CD14-positive monocyte (primary cell): ENCODE measurements around the gene TBX2. TPM values are rescaled to one million over a fixed set of nuclear protein-coding genes. Genes with fewer than 3 reads are reported as not detected.

Experiments
- DNase-seq, 3 donors: peaks; one replicate each; pipeline ENCODE4 v3.0.0-alpha.2; 2011 to 2022
- H2AFZ ChIP-seq: 2 replicates; pipeline ENCODE4 v1.6.0; 2012; ENCODE audit warnings: mild to moderate bottlenecking, low read depth, low read length, inconsistent platforms; ENCODE audit not compliant: insufficient read depth, poor library complexity, severe bottlenecking
- H3K27ac ChIP-seq, 2 donors: 1 replicate in 1 of 2; 2 replicates in 1 of 2; pipeline ENCODE4 v1.5.1; 2012 to 2013; ENCODE audit warnings: low read length in 2 of 2, control low read depth in 1 of 2, inconsistent platforms in 1 of 2, low read depth in 1 of 2, mild to moderate bottlenecking in 1 of 2
- H3K27me3 ChIP-seq, 2 donors: one replicate each; pipeline versions ENCODE4 v1.6.0 to v1.6.1; 2011 to 2013; ENCODE audit warnings: low read length in 2 of 2; ENCODE audit not compliant: control insufficient read depth in 2 of 2, insufficient read depth in 2 of 2
- H3K36me3 ChIP-seq, 2 donors: replicated peaks in 1 of 2; 1 replicate in 1 of 2; 2 replicates in 1 of 2; pipeline versions ENCODE4 v1.5.1 to v1.6.1; 2012 to 2013; ENCODE audit warnings: low read length in 2 of 2, control low read depth in 1 of 2, inconsistent platforms in 1 of 2, mild to moderate bottlenecking in 1 of 2; ENCODE audit not compliant: insufficient read depth in 2 of 2, control insufficient read depth in 1 of 2
- H3K4me1 ChIP-seq, 2 donors: 1 replicate in 1 of 2; 2 replicates in 1 of 2; pipeline versions ENCODE4 v1.5.1 to v1.6.1; 2012 to 2013; ENCODE audit warnings: low read length in 2 of 2, control low read depth in 1 of 2, inconsistent platforms in 1 of 2, mild to moderate bottlenecking in 1 of 2, moderate library complexity in 1 of 2; ENCODE audit not compliant: insufficient read depth in 2 of 2, control insufficient read depth in 1 of 2
- H3K4me2 ChIP-seq: replicated peaks from 2 replicates; pipeline ENCODE3; 2012; ENCODE audit warnings: low read length, moderate library complexity, mild to moderate bottlenecking; ENCODE audit not compliant: poor library complexity, severe bottlenecking; ENCODE audit errors: extremely low read depth
- H3K4me3 ChIP-seq, 3 experiments: fragments of 200-600 bp in 1 of 3; sonication (generic) in 1 of 3; replicated peaks in 1 of 3; 1 replicate in 2 of 3; 2 replicates in 1 of 3; pipeline ENCODE4 v1.5.1; 2011 to 2013; ENCODE audit warnings: low read length in 3 of 3, mild to moderate bottlenecking in 3 of 3, control low read depth in 2 of 3, low read depth in 2 of 3, inconsistent platforms in 1 of 3, moderate library complexity in 1 of 3
- H3K79me2 ChIP-seq: 2 replicates; pipeline ENCODE4 v1.6.0; 2012; ENCODE audit warnings: mild to moderate bottlenecking, control low read depth, inconsistent platforms, low read length, moderate library complexity; ENCODE audit not compliant: insufficient read depth
- H3K9ac ChIP-seq: 2 replicates; pipeline ENCODE4 v1.6.0; 2017; ENCODE audit warnings: low read length, mild to moderate bottlenecking; ENCODE audit not compliant: insufficient read depth, poor library complexity, severe bottlenecking
- H3K9me3 ChIP-seq, 2 donors: replicated peaks in 1 of 2; 1 replicate in 1 of 2; 2 replicates in 1 of 2; pipeline versions ENCODE4 v1.5.1 to v1.6.1; 2012 to 2013; ENCODE audit warnings: low read length in 2 of 2, control low read depth in 1 of 2; ENCODE audit not compliant: control insufficient read depth in 1 of 2, insufficient read depth in 1 of 2
- H4K20me1 ChIP-seq: 2 replicates; pipeline ENCODE4 v1.6.0; 2012; ENCODE audit warnings: mild to moderate bottlenecking, low read length, control low read depth, moderate library complexity; ENCODE audit not compliant: insufficient read depth
- H3K27ac Mint-ChIP-seq, 7 donors: one replicate each; pipeline ENCODE4 v1.8.0; 2020; ENCODE audit warnings: mild to moderate bottlenecking in 7 of 7, mixed read lengths in 7 of 7, moderate library complexity in 6 of 7, inconsistent platforms in 2 of 7
- H3K27me3 Mint-ChIP-seq, 3 donors: one replicate each; pipeline ENCODE4 v1.8.0; 2021 to 2022; ENCODE audit warnings: low read depth in 3 of 3, mild to moderate bottlenecking in 3 of 3, mixed read lengths in 3 of 3, moderate library complexity in 3 of 3, inconsistent platforms in 1 of 3
- H3K36me3 Mint-ChIP-seq, 2 donors: one replicate each; pipeline ENCODE4 v1.8.0; 2020; ENCODE audit warnings: mixed read lengths in 2 of 2, inconsistent platforms in 1 of 2, mild to moderate bottlenecking in 1 of 2
- H3K4me1 Mint-ChIP-seq: one replicate; pipeline ENCODE4 v1.8.0; 2020; ENCODE audit warnings: mild to moderate bottlenecking, mixed read lengths
- H3K4me3 Mint-ChIP-seq, 2 donors: one replicate each; pipeline ENCODE4 v1.8.0; 2020; ENCODE audit warnings: mild to moderate bottlenecking in 2 of 2, mixed read lengths in 2 of 2, moderate library complexity in 1 of 2
- H3K9me3 Mint-ChIP-seq, 7 donors: one replicate each; pipeline ENCODE4 v1.8.0; 2020 to 2022; ENCODE audit warnings: mixed read lengths in 7 of 7, mild to moderate bottlenecking in 6 of 7, moderate library complexity in 6 of 7, inconsistent platforms in 2 of 7
- CTCF ChIP-seq: fragments of 200-600 bp; IDR thresholded peaks from one replicate; pipeline ENCODE4 v1.8.0; 2022; ENCODE audit warnings: antibody characterized with exemption, mild to moderate bottlenecking
- WGBS: methylation state at CpG from one replicate; pipeline ENCODE4 v1.1.5; 2013; ENCODE audit warnings: missing lambda C conversion rate; ENCODE audit not compliant: insufficient coverage; 5-methylcytosine and 5-hydroxymethylcytosine counted together
- intact Hi-C, 2 donors: fragments of 100-400 bp; cut with micrococcal nuclease; formaldehyde crosslinking; loops; one replicate each; pipeline versions ENCODE4 v1.15.0 to v1.15.1; 2023
- polyA plus RNA-seq, 3 donors: library from polyadenylated mRNA; depleted of rRNA in 1 of 3; unstranded in 2 of 3; stranded (reverse) in 1 of 3; fragments of 300-500 nt in 2 of 3; fragments of >200 nt in 1 of 3; fragmentation: Illumina TruSeq in 2 of 3; gene quantifications; 1 replicate in 2 of 3; 2 replicates in 1 of 3; pipeline ENCODE4 v1.2.3, GENCODE V29; 2012 to 2021

Gene TBX2
- polyA plus RNA-seq, 3 donors: 0.03 TPM; not detected in 2

- Mint-ChIP-seq H3K36me3 (peaks cover 0 to 2% of the 10 kb centered on the region in 2 donors), H3K27me3 (peaks cover 30 to 82% (median 47%) of the 10 kb centered on the region in 3 donors), H3K27ac (no peak overlapping the region), H3K4me1 (peaks cover 5% of the 10 kb centered on the region), H3K9me3 (peaks cover 0 to 5% (median 0%) of the 10 kb centered on the region in 7 donors), H3K4me3 (peak overlapping the region in 1 of 2 donors; percentile 39)
- H3K4me1 ChIP-seq: peaks cover 6 to 11% of the 10 kb centered on the region in 2 donors
- H3K27ac ChIP-seq: no peak overlapping the region
- H2AFZ ChIP-seq: no peak overlapping the region
- no peaks in the 10 kb centered on the region for H3K9me3 ChIP-seq
- intact Hi-C loops: loop anchor here (10.0 kb wide), 1 partner anchor 136 kb away; no protein-coding TSS in a partner anchor
- H4K20me1 ChIP-seq: no peaks in the 10 kb centered on the region
- DNase-seq: no peak
- no peaks in the 10 kb centered on the region for H3K36me3 ChIP-seq
- peaks cover 3 to 55% of the 10 kb centered on the region in 2 donors for H3K27me3 ChIP-seq
- H3K9ac ChIP-seq: no peak overlapping the region
- no CpG with 5 or more reads among the region's 2 CpGs for WGBS
- no peak for TF ChIP-seq CTCF
- H3K4me3 ChIP-seq: no peak overlapping the region
- H3K79me2 ChIP-seq: no peaks in the 10 kb centered on the region
- H3K4me2 ChIP-seq: no peak overlapping the region
Observed at GRCh38 chr17:61418449-61418848, 18.8 kb downstream of the TBX2 start.

- DNase-seq: no peak
- peaks cover 26 to 81% (median 43%) of the 10 kb centered on the region in 3 donors for H3K27me3 Mint-ChIP-seq
- Histone ChIP-seq H4K20me1 (no peaks in the 10 kb centered on the region), H3K79me2 (no peaks in the 10 kb centered on the region), H3K4me2 (no peak overlapping the region), H3K9ac (no peak overlapping the region), H3K4me3 (no peak overlapping the region), H3K4me1 (peaks cover 6 to 11% of the 10 kb centered on the region in 2 donors), H3K27ac (no peak overlapping the region), H2AFZ (no peak overlapping the region), H3K27me3 (peaks cover 2 to 50% of the 10 kb centered on the region in 2 donors), H3K9me3 (no peaks in the 10 kb centered on the region), H3K36me3 (no peaks in the 10 kb centered on the region)
- peaks cover 5% of the 10 kb centered on the region for H3K4me1 Mint-ChIP-seq
- H3K27ac Mint-ChIP-seq: no peak overlapping the region
- peaks cover 0 to 2% of the 10 kb centered on the region in 2 donors for H3K36me3 Mint-ChIP-seq
- TF ChIP-seq CTCF: no peak
- no peak overlapping the region for H3K4me3 Mint-ChIP-seq
- intact Hi-C loops: loop anchor here (10.0 kb wide), 1 partner anchor 135 kb away; no protein-coding TSS in a partner anchor
- 92% methylated on average over 5 of the region's 8 CpGs for WGBS
- peaks cover 0 to 4% (median 0%) of the 10 kb centered on the region in 7 donors for H3K9me3 Mint-ChIP-seq
Observed at GRCh38 chr17:61419496-61420046, 19.9 kb downstream of the TBX2 start.
